HL-60/S4 (cell line): ENCODE results near the gene TRIM49.
"Not testable (repeated sequence)": the region's sequence is repeated elsewhere in the genome, so short reads cannot be mapped to it uniquely, and the experiment has no call there.

Experiments used
- in situ Hi-C: fragments of 300-500 bp; cut with MboI; formaldehyde crosslinking; loops from 2 replicates; pipeline ENCODE4 v1.14.3; 2022; ENCODE audit warnings: low sequenced_read_pairs

TRIM49 gene, protein sequence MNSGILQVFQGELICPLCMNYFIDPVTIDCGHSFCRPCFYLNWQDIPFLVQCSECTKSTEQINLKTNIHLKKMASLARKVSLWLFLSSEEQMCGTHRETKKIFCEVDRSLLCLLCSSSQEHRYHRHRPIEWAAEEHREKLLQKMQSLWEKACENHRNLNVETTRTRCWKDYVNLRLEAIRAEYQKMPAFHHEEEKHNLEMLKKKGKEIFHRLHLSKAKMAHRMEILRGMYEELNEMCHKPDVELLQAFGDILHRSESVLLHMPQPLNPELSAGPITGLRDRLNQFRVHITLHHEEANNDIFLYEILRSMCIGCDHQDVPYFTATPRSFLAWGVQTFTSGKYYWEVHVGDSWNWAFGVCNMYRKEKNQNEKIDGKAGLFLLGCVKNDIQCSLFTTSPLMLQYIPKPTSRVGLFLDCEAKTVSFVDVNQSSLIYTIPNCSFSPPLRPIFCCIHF

GRCh38 chr11:89808475-89808874 lies at the start of gene TRIM49:
TSS of gene TRIM49 (minus strand) at chr11:89808575. CDS start at chr11:89804469, 4,106 bp downstream.
- in situ Hi-C loops: not testable (repeated sequence)

- in situ Hi-C loops: not testable (repeated sequence)
Measured at GRCh38 chr11:89826694-89827093, 18.3 kb upstream of the TRIM49 start.

GRCh38 chr11:89820008-89820407 lies 11.6 kb upstream of the TRIM49 start:
- in situ Hi-C loops: not testable (repeated sequence)

DNA sequence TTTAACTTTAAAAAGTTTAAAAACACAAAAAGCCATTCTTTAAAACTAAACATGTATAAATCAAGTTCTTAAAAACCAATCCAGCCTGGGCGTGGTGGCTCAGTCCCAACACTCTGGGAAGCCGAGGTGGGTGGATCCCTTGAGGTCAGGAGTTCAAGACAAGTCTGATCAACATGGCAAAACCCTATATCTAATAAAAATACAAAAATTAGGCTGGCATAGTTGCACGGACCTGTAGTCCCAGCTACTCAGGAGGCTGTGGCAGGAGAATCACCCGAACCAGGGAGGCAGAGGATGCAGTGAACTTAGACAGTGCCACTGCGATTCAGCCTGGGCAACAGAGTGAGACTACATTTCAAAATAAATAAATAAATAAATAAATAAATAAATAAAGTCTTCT lies 5.2 kb upstream of the TRIM49 start:
- in situ Hi-C loops: not testable (repeated sequence)

DNA sequence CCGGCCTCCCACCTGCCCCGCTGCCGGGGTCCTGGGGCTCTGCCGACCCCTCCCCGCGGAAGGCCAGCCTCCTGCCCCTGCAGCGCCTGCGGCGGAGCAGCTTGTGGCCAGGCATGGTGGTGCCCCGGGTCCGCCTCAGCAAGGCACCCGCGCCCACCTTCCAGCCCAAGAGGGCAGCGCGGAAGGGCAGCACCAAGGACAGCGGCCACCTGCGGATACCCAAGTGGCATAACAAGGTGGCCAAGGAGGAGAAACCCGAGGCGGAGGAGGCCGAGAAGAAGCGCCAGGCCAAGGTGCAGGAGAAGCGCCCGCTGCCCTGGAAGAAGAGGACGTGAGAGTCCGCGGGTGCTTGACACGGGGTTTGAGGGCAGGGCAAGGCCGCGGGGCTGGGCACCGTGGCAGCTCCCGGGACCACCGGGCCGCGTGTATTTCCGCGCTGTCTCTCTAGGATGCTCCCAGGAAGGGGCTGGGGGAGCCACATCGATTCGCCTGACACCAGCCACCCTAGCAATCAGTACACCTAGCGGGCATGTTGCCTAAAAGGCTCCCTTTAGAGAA lies 20.8 kb downstream of the TRIM49 start:
- in situ Hi-C loops: not testable (repeated sequence)

DNA sequence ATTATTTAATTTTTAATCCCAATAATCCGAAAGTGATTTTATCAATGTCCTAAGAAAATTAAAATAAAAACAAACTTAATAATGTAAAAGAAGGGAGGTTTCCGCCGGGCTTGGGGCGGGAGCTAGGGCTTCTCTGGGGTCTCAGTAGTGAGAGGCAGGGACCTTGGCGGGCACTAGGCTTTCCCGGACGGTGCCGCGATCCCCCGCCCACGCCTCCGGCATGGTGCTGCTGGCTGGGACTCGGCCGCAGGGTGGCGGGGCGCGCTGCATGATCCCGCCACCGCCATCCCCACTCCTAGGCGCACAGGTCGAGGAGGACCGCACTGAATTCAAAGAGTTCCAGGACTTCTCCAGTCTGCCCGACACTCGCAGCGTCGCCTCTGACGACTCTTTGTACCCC lies 22.6 kb downstream of the TRIM49 start:
- in situ Hi-C loops: not testable (repeated sequence)

DNA sequence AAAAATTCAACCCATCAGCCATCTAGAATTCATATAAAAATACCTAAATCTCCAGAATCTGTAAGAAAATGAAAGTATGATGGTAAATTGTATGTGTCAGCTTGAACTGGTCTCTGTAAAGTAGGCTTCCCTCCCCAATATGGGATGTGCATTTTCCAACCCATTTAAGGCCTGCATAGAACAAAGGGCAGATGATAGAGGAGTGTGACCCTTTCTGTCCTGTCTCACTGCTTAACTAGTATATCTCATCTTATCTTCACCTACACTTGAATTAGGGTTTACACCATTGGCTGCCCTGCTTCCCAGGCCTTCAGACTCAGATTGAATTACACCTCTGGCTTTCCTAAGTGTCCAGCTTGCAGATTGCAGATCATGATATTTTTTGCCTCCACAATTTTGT lies 57.6 kb downstream of the TRIM49 start:
- in situ Hi-C loops: not testable (repeated sequence)
